ENCODE measurements around the gene EIF5AL1.
"Not testable (repeated sequence)": the region's sequence is repeated elsewhere in the genome, so short reads cannot be mapped to it uniquely, and the experiment has no call there.

The EIF5AL1 gene

GRCh38 chr10:79511891-79512583 is at the start of gene EIF5AL1:
Gene EIF5AL1, plus strand, starts transcription at chr10:79512533. Its CDS starts 117 bp downstream, at chr10:79512650.
- not testable (repeated sequence) for DNase-seq (ENCODE audit: low spot score)

- no peak for DNase-seq (ENCODE audit: low spot score)
Measured at GRCh38 chr10:79463578-79464496, 48.5 kb upstream of the EIF5AL1 start.

- DNase-seq (ENCODE audit: low spot score): no peak
Measured at GRCh38 chr10:79465341-79465740, 47.0 kb upstream of the EIF5AL1 start.

- DNase-seq (ENCODE audit: low spot score): no peak
Measured at GRCh38 chr10:79468015-79468560, 44.2 kb upstream of the EIF5AL1 start.

- no peak for DNase-seq (ENCODE audit: low spot score)
Measured at GRCh38 chr10:79468841-79469585, 43.3 kb upstream of the EIF5AL1 start.

GRCh38 chr10:79470096-79470495 is 42.2 kb upstream of the EIF5AL1 start:
- no peak for DNase-seq (ENCODE audit: low spot score)

GRCh38 chr10:79471776-79472175 is 40.6 kb upstream of the EIF5AL1 start:
- DNase-seq (ENCODE audit: low spot score): no peak

- no peak for DNase-seq (ENCODE audit: low spot score)
Measured at GRCh38 chr10:79472449-79472848, 39.9 kb upstream of the EIF5AL1 start.

GRCh38 chr10:79472951-79473350 is 39.4 kb upstream of the EIF5AL1 start:
- no peak for DNase-seq (ENCODE audit: low spot score)

GRCh38 chr10:79473496-79474095 is 38.7 kb upstream of the EIF5AL1 start:
- no peak for DNase-seq (ENCODE audit: low spot score)

- DNase-seq (ENCODE audit: low spot score): no peak
Measured at GRCh38 chr10:79475119-79475653, 37.1 kb upstream of the EIF5AL1 start.

- no peak for DNase-seq (ENCODE audit: low spot score)
Measured at GRCh38 chr10:79475877-79476276, 36.5 kb upstream of the EIF5AL1 start.

GRCh38 chr10:79476645-79477044 is 35.7 kb upstream of the EIF5AL1 start:
- no peak for DNase-seq (ENCODE audit: low spot score)

- no peak for DNase-seq (ENCODE audit: low spot score)
Measured at GRCh38 chr10:79477456-79477855, 34.9 kb upstream of the EIF5AL1 start.

GRCh38 chr10:79479283-79479909 is 32.9 kb upstream of the EIF5AL1 start:
- DNase-seq (ENCODE audit: low spot score): no peak

- DNase-seq (ENCODE audit: low spot score): no peak
Measured at GRCh38 chr10:79482304-79482703, 30.0 kb upstream of the EIF5AL1 start.

GRCh38 chr10:79482741-79483140 is 29.6 kb upstream of the EIF5AL1 start:
- no peak for DNase-seq (ENCODE audit: low spot score)

- no peak for DNase-seq (ENCODE audit: low spot score)
Measured at GRCh38 chr10:79483299-79483698, 29.0 kb upstream of the EIF5AL1 start.

GRCh38 chr10:79483948-79484347 is 28.4 kb upstream of the EIF5AL1 start:
- DNase-seq (ENCODE audit: low spot score): no peak

GRCh38 chr10:79484476-79484875 is 27.9 kb upstream of the EIF5AL1 start:
- no peak for DNase-seq (ENCODE audit: low spot score)

All from kidney tubule cell (primary cell).